ENCODE measurements around the gene IDH3A. TPM values are rescaled to one million over a fixed set of nuclear protein-coding genes. Genes with fewer than 3 reads are reported as not detected.

The IDH3A gene
- total and polyA plus RNA-seq, 9 of the 15 experiments (the other 6 are each of a cell fraction or from before 2014, with no cell fraction given), result 37.4 to 249 (median 107) TPM

DNA sequence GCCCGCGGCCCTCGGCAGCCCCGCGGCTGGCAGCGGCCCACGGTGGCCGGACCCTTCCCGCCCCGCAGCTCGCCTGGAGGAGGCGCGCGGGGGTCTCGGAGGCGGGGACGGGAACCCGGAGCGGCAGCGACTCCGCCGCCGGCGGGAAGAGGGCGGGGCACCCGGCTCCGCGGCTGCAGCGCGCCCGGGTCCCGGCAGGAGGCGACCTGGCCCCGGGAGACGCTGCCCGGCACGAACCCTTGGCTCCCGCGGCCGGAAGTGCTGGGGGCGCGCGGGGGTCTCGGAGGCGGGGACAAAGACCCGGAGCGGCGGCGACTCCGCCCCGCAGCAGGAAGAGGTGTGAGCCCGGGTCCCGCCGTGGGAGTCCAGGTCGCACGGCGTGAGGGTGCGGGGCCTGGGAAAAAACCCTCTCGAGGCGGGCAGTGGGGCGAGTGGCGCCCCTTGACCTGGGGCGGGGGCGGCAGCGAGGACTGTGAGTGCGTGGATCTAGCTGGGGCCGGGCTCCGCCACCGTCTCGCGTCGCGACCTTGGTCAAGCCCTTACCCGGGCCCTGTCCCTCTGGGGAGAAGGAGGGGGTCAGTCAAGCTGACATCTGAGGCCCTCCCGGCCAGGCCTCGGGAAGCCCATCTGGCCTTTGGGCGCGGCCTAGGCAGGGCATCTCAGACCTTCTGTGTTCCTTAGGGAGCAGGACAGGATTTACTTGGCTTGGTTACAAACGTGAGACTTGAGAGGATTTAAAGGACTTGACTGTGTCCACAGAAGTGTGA is 17.7 kb upstream of the IDH3A start, which contains the start of gene CIB2 (continued):
- TF ChIP-seq, protein P1, sequence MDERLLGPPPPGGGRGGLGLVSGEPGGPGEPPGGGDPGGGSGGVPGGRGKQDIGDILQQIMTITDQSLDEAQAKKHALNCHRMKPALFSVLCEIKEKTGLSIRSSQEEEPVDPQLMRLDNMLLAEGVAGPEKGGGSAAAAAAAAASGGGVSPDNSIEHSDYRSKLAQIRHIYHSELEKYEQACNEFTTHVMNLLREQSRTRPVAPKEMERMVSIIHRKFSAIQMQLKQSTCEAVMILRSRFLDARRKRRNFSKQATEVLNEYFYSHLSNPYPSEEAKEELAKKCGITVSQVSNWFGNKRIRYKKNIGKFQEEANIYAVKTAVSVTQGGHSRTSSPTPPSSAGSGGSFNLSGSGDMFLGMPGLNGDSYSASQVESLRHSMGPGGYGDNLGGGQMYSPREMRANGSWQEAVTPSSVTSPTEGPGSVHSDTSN (CRISPR knock-in tag; IDR thresholded peaks at IDR 0.05; ENCODE audit: low read depth), result no peak
- TF ChIP-seq, protein P1 (tag; conservative IDR thresholded peaks at IDR 0.05; ENCODE audit: low read depth), result no peak
- TF ChIP-seq NR3C1 (CRISPR knock-in tag; IDR thresholded peaks at IDR 0.05) (no peak), SIN3B (IDR thresholded peaks at IDR 0.05; ENCODE audit: low read depth) (peak; percentile 63), HNRNPUL1 (IDR thresholded peaks at IDR 0.05; ENCODE audit: low read length) (no peak), HDAC1 (IDR thresholded peaks at IDR 0.05) (peak in 1 of 2 experiments; percentile 52; a peak in 1 of 4 replicates), JUNB (CRISPR knock-in tag; conservative IDR thresholded peaks at IDR 0.05) (no peak), ADNP (tag; IDR thresholded peaks at IDR 0.05) (no peak), SRF (CRISPR knock-in tag; IDR thresholded peaks at IDR 0.05) (no peak), L3MBTL2 (IDR thresholded peaks at IDR 0.05) (peak; percentile 79), ZNF23 (CRISPR knock-in tag; IDR thresholded peaks at IDR 0.05) (no peak), CBX3 (IDR thresholded peaks at IDR 0.05; ENCODE audit: borderline replicate concordance in 1 of 2, low read length in 2 of 2) (no peak), SAFB (IDR thresholded peaks at IDR 0.05; ENCODE audit: borderline replicate concordance, low read depth, low read length) (peak; percentile 74), ZNF717 (CRISPR knock-in tag; IDR thresholded peaks at IDR 0.05) (no peak), HMGN3 (IDR thresholded peaks at IDR 0.05; ENCODE audit: borderline replicate concordance, extremely low read depth, insufficient read length, low read depth, low read length) (peak; percentile 77), FOXJ2 (tag; IDR thresholded peaks at IDR 0.05) (no peak), RAD21 (CRISPR knock-in tag; conservative IDR thresholded peaks at IDR 0.05 in 1 of 2, IDR thresholded peaks at IDR 0.05 in 1 of 2) (peak; percentile 75 to 76), FOXK1 (CRISPR knock-in tag; IDR thresholded peaks at IDR 0.05; ENCODE audit: borderline replicate concordance) (no peak), KLF10 (CRISPR knock-in tag; IDR thresholded peaks at IDR 0.05) (no peak), ZBED1 (IDR thresholded peaks at IDR 0.05) (no peak), ESRRB (CRISPR knock-in tag; IDR thresholded peaks at IDR 0.05; ENCODE audit: borderline replicate concordance) (no peak)
- TF ChIP-seq, protein P2, sequence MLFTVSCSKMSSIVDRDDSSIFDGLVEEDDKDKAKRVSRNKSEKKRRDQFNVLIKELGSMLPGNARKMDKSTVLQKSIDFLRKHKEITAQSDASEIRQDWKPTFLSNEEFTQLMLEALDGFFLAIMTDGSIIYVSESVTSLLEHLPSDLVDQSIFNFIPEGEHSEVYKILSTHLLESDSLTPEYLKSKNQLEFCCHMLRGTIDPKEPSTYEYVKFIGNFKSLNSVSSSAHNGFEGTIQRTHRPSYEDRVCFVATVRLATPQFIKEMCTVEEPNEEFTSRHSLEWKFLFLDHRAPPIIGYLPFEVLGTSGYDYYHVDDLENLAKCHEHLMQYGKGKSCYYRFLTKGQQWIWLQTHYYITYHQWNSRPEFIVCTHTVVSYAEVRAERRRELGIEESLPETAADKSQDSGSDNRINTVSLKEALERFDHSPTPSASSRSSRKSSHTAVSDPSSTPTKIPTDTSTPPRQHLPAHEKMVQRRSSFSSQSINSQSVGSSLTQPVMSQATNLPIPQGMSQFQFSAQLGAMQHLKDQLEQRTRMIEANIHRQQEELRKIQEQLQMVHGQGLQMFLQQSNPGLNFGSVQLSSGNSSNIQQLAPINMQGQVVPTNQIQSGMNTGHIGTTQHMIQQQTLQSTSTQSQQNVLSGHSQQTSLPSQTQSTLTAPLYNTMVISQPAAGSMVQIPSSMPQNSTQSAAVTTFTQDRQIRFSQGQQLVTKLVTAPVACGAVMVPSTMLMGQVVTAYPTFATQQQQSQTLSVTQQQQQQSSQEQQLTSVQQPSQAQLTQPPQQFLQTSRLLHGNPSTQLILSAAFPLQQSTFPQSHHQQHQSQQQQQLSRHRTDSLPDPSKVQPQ (CRISPR knock-in tag; IDR thresholded peaks at IDR 0.05; ENCODE audit: borderline replicate concordance), result no peak
- TF ChIP-seq, protein P3, sequence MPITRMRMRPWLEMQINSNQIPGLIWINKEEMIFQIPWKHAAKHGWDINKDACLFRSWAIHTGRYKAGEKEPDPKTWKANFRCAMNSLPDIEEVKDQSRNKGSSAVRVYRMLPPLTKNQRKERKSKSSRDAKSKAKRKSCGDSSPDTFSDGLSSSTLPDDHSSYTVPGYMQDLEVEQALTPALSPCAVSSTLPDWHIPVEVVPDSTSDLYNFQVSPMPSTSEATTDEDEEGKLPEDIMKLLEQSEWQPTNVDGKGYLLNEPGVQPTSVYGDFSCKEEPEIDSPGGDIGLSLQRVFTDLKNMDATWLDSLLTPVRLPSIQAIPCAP (CRISPR knock-in tag; IDR thresholded peaks at IDR 0.05; ENCODE audit: borderline replicate concordance), result no peak
